Pons (tissue), 1 donor: ENCODE data around the gene LRRC36.
A peak's percentile ranks its signal among the peaks of the same experiment; 100 is the strongest.
"Not testable (repeated sequence)": the region's sequence is repeated elsewhere in the genome, so short reads cannot be mapped to it uniquely, and the experiment has no call there.

ENCODE experiments used
- DNase-seq: peaks from one replicate; pipeline ENCODE4 v3.0.0-alpha.2; 2016; ENCODE audit warnings: low spot score

Gene LRRC36

GRCh38 chr16:67342616-67343015, 16.0 kb downstream of the LRRC36 start:
- DNase-seq: no peak

DNA sequence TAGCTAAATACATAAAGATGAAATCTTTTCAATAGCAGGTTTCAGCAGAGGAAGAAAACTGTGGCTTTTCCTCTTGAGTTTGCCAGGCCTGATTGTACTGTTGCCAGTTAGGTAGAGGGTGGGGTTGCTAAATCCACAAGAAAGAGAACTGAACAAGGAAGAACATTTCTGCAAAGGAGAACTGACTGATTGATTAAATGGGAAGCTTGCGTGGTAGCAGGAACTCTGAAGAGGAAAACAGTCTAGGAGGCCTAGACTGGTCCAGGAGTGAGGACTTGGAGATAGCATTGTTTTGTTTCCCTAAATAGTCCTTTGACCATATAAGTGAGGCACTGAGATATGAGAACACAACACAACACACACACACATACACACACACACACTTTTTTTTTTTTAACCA, 18.8 kb downstream of the LRRC36 start:
- no peak for DNase-seq

DNA sequence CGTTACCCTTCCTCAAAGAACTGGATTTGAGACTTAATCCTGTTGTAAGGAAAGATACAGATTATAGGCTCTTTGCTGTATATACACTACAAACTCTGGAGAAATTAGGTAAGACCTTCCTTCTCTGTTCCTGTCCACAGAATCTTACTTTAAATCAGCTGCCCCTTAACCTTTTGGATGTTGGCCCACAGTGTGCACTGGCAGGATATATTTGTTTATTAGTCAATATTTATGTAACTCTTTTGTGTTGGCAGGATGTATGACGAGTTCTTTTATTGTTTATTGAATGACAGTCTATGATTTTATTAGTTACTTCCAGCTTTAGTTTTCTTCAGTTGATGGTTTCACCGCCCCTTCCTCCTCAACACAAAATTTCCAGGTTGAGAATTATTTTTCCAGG, 19.7 kb downstream of the LRRC36 start:
- DNase-seq: no peak

DNA sequence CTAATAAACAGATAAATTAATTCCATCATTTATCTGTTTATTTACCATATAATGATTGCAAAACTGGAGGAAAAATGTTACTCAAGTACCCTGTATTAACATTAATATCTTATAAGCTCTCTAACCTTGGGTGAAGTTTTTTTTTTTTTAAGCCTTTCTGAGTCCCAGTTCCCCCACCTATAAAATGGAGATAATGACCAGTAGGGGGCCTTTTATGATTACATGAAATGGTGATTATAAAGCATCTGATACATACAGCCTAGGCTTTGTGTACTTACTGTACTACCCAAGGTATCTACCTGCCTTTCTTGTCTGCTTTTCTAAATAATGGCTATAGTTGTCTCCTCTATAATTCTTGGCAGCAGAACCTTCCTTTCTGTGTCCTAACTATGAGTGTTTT, 22.6 kb downstream of the LRRC36 start:
- peak; percentile 39 for DNase-seq

DNA sequence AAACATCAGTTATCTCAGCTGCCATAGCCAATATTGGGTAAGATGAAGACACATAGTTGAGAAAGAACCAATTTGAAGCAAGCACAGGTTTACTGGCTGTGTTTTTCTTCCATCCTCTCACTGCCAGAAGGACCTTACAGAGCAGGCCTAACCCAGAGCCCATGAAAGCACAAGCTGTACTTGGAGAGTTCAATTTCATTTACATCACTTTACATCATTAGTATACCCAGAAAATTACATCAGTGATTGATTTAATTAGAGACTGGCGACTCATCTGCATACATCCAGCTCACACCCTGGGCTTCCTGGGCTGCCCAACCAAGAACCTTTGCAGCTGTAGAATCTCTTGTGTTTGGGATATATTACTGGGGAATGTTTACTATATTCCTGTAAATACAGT, 23.7 kb downstream of the LRRC36 start:
- DNase-seq: no peak

DNA sequence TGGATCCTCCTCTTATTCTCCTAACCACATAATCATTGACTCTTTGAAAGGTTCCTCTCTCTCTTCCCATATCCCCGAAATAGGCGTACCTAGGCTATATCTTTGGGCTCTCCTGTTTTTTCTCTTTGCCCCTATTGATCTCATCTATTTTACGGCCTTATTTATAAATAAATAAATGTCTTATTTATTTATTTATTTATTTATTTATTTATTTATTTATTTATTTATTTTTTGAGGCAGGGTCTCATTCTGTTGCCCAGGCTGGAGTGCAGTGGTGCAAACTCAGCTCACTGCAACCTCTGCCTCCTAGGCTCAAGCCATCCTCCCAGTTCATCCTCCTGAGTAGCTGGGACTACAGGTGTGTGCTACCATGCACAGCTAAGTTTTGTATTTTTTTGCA, 25.8 kb downstream of the LRRC36 start:
- DNase-seq: not testable (repeated sequence)

GRCh38 chr16:67356396-67356795, 29.8 kb downstream of the LRRC36 start:
- DNase-seq: peak; percentile 12

GRCh38 chr16:67357561-67357960, 30.9 kb downstream of the LRRC36 start:
- no peak for DNase-seq

DNA sequence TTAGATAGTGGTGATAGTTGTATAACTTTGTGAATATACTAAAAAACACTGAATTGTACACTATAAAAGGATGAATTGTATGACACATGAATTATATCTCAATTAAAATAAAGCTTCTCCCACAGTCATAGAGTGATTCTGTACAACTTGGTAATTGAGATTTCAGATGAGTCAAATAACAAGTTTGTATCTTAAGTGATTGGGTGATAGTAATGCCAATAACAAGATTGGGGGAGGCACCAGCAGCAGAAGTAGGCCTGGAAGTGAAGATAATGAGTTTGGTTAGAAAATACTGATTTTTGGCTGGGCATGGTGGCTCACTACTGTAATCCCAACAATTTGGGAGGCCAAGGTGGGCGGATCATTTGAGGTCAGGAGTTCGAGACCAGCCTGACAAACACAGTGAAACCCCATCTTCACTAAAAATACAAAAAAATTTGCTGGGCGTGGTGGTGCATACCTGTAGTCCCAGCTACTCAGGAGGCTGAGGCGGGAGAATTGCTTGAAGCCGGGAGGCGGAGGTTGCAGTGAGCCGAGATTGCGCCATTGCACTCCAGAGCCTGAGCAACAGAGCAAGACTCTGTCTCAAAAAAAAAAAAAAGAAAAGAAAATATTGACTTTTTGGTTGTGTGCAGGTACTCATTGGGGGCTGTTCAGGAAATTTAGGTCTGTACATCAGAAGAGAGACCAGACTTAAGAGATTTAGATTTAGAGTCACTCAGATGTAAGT, 33.1 kb downstream of the LRRC36 start:
- DNase-seq: not testable (repeated sequence)

- DNase-seq: no peak
Measured at GRCh38 chr16:67361038-67361437, 34.4 kb downstream of the LRRC36 start.

DNA sequence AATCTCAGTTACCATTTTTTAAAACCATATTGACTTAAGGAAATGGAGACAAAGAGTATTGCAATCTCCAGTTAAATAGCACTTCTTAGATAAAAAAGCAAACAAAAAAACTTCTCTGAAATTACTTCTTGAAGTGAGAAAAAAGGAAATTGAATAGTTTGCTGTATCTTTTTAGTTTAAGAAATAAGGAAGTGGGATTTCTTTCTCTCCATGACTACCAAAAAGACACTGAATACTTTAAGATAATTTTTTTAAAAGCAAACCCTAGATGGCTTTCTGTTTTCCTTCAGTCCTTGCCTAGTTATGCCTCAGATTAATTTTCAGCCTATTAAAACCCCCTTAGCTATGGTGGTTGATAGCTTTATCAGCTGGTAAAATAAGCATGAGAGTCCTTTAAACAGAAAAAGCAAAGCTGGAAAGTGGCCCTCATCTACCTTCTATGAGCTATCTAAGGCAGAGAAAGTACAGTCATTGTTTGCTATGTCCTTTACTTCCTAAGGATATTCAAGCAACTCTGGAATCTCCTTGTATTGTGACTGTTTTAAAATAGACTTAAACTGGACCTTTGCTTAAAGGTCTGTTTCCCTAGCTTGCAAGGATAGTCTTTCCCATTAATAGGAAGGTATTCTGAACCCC, 38.1 kb downstream of the LRRC36 start:
- DNase-seq: no peak

GRCh38 chr16:67370661-67371060, 44.0 kb downstream of the LRRC36 start:
- DNase-seq: no peak

DNA sequence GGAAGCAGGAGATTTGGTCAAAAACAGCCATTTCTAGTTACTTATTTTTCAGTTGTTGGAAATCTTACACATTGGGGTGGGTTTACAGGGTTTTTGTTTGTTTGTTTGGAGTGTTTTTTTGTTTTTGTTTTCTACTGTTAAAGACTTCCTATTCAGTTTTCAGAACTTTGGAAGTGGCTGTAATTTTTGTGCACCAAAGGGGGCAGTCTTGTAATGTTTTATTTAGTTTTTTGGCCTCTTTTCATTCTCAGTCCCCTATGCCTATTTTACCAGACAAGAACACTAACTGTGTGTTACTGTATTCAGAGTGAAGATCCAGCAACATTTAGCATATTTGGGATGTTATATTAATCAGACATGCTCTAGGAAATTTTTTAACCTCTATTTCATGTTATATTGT, 46.0 kb downstream of the LRRC36 start:
- peak; percentile 77 for DNase-seq

GRCh38 chr16:67376012-67376411, 49.4 kb downstream of the LRRC36 start:
- DNase-seq: not testable (repeated sequence)

DNA sequence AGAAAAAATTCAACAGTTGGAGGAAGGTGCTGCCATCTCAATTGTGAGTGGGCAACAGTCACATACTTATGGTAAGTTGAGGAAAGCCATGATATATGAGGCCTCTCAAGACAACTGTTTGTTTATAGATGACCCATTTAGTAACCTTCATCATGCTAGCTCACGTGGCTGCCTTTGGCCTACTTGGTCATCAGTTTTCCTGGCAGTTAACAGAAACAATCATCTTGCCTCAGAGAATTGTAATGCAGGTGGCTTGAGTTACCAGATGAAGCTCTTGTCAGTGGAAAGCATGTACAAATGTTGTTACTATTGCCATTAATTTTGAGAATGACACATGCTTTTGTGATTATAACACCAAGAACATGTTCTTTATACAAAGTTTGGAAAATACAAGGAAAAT, 52.0 kb downstream of the LRRC36 start:
- DNase-seq: no peak

- DNase-seq: no peak
Measured at GRCh38 chr16:67383284-67383683, 56.7 kb downstream of the LRRC36 start.

DNA sequence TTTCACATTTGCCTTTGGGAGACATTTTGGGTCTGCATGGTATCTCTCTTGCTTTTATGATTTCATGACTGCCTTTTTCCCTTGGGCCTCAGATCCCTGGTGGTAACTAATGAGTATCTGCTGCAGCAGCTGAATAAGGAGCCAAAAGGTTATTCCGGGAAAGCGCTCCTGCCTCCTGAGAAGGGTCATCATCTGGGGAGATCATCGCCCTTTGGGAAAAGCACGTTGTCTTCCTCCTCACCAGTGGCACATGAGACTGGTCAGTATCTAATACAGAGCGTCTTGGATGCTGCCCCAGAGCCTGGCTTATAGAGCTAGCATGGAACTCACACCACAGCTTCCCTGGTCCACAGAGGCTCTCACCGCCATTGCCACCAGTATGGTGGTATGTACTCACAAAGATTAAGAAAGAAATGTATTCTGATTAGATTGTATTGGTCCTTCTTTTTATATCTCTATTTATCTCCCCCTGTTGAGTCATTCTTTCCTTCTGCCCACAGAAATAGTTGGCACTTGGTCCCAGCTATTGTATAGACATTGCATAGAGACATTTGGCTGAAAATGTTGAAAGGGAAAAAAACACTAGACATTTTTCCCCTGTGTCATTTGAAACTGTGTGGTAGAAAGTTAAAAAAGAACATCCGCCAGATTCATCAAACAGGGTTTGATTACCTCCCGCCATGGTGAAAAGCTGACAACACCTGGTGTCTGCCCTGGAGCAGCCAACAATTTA, 58.3 kb downstream of the LRRC36 start:
- no peak for DNase-seq

DNA sequence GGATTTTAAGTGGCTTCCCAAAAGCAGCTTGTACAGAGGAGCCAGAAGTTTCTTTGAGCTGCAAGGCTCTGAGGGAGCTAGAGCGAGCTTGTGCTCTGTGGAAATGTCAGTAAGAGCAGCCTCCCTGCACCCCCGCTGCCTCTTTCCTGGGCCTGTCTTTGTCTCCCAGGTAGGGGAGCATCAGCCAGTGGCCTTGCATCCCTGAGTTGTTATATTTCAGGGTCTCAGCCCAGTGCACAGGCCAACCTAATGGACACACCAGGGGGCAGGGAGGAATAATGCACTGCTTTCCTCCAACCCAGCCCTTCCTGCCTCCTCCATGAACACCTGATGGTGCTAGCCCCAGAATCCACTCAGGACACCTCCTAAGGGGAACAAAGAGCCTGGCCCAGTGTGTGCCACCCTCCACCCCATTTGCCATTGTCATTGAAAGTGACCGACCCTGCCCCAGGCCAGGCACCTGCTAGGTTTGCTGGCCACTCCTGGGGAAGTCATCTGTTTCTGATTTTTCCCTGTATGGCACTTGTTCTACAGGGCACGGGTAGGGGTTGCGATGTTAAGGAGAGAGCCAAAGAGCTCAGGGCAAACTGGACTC, 60.3 kb downstream of the LRRC36 start:
- no peak for DNase-seq

- DNase-seq: no peak
Measured at GRCh38 chr16:67387479-67388079, 61.0 kb downstream of the LRRC36 start.

- DNase-seq: no peak
Measured at GRCh38 chr16:67388191-67388590, 61.6 kb downstream of the LRRC36 start.

DNA sequence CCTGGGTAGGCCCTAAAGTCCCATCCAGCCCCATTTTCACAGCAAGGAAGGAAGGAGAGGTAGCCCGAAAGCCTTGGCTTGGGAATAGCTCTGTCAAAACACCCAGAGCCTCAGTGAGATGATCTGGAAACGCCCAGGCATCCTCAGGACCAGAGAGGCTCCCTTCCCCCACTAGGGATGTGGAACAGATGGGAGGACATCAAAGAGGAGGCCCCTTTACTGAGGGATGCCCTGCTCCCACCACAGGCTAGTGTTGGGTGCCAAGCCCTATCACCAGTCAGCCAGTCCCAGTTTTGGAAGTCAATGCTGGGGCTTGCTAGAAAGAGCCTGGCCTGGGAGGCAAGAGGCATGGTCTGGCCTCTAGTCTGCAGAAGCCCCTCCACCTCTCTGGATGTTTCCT, 62.0 kb downstream of the LRRC36 start:
- DNase-seq: no peak
